ENCODE data around the gene RPL13A. TPM values are rescaled to one million over a fixed set of nuclear protein-coding genes. Genes with fewer than 3 reads are reported as not detected.

The RPL13A gene
- total RNA-seq, 1 donor from 2014 or later, result 2,053 TPM

DNA sequence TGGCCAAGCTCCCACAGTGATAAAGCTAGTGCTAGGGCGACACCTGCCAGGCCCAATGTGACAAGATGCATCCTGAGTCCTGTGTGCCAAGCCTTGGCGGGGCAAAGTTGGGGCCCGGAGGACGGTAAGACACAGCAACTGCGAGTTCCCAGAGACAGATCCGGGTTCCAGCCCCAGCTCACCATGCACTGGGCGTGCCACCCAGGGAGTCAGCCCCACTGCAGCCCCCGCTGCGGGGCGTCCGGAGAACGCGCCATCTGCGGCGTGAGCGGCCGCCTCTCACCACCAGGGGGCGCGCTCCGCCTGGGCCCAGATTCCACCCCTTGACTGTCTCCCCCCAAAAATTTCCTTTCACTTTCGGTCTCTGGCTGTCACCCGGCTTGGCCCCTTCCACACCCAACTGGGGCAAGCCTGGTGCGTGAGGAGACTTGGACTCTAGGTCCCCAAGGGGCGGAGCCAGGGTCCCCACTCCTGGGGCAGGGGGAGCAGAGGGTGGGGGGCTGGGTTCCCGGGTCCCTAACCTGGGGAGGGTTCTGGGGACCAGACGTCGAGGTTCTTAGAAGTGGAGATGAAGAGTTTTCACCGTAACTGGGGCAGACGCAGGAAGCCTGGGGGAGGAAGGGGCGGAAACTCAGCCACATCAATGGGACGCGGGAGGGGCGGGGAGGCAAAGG is 13.4 kb upstream of the RPL13A start, which contains the start of gene FLT3LG:
Gene FLT3LG, plus strand, starts transcription at position 348 of the 674 bp plus-strand sequence. CDS start 425 bp downstream, outside the sequence.
- TF ChIP-seq, protein P1, sequence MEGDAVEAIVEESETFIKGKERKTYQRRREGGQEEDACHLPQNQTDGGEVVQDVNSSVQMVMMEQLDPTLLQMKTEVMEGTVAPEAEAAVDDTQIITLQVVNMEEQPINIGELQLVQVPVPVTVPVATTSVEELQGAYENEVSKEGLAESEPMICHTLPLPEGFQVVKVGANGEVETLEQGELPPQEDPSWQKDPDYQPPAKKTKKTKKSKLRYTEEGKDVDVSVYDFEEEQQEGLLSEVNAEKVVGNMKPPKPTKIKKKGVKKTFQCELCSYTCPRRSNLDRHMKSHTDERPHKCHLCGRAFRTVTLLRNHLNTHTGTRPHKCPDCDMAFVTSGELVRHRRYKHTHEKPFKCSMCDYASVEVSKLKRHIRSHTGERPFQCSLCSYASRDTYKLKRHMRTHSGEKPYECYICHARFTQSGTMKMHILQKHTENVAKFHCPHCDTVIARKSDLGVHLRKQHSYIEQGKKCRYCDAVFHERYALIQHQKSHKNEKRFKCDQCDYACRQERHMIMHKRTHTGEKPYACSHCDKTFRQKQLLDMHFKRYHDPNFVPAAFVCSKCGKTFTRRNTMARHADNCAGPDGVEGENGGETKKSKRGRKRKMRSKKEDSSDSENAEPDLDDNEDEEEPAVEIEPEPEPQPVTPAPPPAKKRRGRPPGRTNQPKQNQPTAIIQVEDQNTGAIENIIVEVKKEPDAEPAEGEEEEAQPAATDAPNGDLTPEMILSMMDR (IDR thresholded peaks at IDR 0.05), result peak; percentile 98
- TF ChIP-seq EZH2 (IDR thresholded peaks at IDR 0.05), result no peak
- TF ChIP-seq EZH2phosphoT487 (IDR thresholded peaks at IDR 0.05), result no peak
- Histone ChIP-seq H3K36me3 (no peaks in the 10 kb centered on the region), H3K27ac (no peak within 1 kb of the TSS), H3K4me3 (peak within 1 kb of the TSS; percentile 39), H3F3A (ENCODE audit: low read depth) (peaks cover 36% of the 10 kb centered on the region), H2AFZ (replicated peaks) (peak within 1 kb of the TSS; percentile 87), H3K4me2 (peak within 1 kb of the TSS; percentile 67), H3K79me2 (ENCODE audit: low read depth) (no peaks in the 10 kb centered on the region), H4K20me1 (ENCODE audit: low read depth) (no peaks in the 10 kb centered on the region), H3K9me3 (ENCODE audit: low read depth) (no peaks in the 10 kb centered on the region), H3K27me3 (peaks cover 14% of the 10 kb centered on the region), H3K4me1 (peaks cover 10% of the 10 kb centered on the region), H3K9ac (no peak within 1 kb of the TSS)
- Mint-ChIP-seq H3K36me3 (peaks cover 4% of the 10 kb centered on the region), H3K4me1 (peaks cover 10% of the 10 kb centered on the region), H3K4me3 (peak within 1 kb of the TSS; percentile 52), H3K27ac (no peak within 1 kb of the TSS), H3K27me3 (ENCODE audit: insufficient read depth, low read depth) (peaks cover 9% of the 10 kb centered on the region), H3K9me3 (no peaks in the 10 kb centered on the region)
- peak; percentile 69 for DNase-seq (ENCODE audit: low spot score)

DNA sequence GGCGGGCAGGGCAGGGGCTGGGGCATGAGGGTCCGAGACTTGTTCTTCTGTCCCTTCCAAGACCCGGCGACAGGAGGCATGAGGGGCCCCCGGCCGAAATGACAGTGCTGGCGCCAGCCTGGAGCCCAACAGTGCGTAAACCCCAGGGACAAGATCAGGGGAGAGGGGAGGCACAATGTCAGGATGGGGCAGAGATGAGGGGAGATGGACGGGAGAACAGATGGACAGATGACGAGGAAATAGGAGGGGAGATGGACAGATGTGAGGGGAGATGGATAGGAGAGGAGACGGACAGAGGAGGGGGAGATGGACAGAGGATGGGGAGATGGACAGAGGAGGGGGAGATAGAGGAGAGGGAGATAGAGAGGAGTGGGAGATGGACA is 12.9 kb upstream of the RPL13A start:
- peaks cover 7% of the 10 kb centered on the region for H3K4me1 ChIP-seq
- no peak overlapping the region for H3K27ac Mint-ChIP-seq
- peaks cover 2% of the 10 kb centered on the region for H3K36me3 Mint-ChIP-seq
- H3K36me3 ChIP-seq, result no peaks in the 10 kb centered on the region
- H3K4me3 ChIP-seq, result peak overlapping the region; percentile 39
- no peaks in the 10 kb centered on the region for H3K9me3 Mint-ChIP-seq
- H3K27me3 Mint-ChIP-seq (ENCODE audit: insufficient read depth, low read depth), result peaks cover 8% of the 10 kb centered on the region
- H3K9me3 ChIP-seq (ENCODE audit: low read depth), result no peaks in the 10 kb centered on the region
- peaks cover 14% of the 10 kb centered on the region for H3K27me3 ChIP-seq
- TF ChIP-seq, protein P1 (IDR thresholded peaks at IDR 0.05), result no peak
- no peak for TF ChIP-seq EZH2phosphoT487 (IDR thresholded peaks at IDR 0.05)
- no peak for TF ChIP-seq EZH2 (IDR thresholded peaks at IDR 0.05)
- no peak overlapping the region for H3K9ac ChIP-seq
- H3K79me2 ChIP-seq (ENCODE audit: low read depth), result no peaks in the 10 kb centered on the region
- no peak for DNase-seq (ENCODE audit: low spot score)
- H3K4me3 Mint-ChIP-seq, result no peak overlapping the region
- H3F3A ChIP-seq (ENCODE audit: low read depth), result peaks cover 32% of the 10 kb centered on the region
- H3K4me1 Mint-ChIP-seq, result peaks cover 8% of the 10 kb centered on the region
- H3K27ac ChIP-seq, result no peak overlapping the region
- no peaks in the 10 kb centered on the region for H4K20me1 ChIP-seq (ENCODE audit: low read depth)
- H3K4me2 ChIP-seq, result peak overlapping the region; percentile 67
- H2AFZ ChIP-seq (replicated peaks), result peak overlapping the region; percentile 87

DNA sequence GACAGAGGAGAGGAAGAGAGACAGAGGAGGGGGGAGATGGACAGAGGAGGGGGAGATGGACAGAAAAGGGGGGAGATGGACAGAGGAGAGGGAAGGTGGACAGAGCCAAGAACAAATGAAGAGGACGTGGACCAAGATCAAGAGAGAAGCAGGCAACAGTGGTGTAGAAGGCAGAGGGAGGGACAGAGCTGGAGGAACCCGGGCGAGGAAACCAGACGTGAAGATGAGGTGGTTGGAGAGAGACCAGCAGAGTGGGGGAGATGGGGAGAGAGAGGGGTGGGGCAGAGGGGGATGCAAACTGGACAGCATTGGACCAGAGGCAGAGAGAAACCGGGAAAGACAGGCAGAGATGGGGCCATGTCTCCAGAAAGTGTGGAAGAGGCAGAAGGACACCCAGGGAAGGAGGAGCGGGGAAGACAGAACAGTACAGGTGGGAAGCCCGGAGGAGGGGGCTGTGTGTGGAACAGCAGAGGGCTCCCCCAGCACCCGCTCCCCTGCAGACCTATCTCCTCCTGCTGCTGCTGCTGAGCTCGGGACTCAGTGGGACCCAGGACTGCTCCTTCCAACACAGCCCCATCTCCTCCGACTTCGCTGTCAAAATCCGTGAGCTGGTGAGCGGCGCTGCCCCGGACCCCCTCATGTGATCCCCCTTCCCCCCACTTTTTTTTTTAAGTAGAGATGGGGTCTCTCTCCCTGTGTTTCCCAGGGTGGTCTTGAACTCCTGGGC is 12.1 kb upstream of the RPL13A start:
- Mint-ChIP-seq H3K4me3 (peak overlapping the region; percentile 72), H3K4me1 (peaks cover 8% of the 10 kb centered on the region), H3K27me3 (ENCODE audit: insufficient read depth, low read depth) (peaks cover 8% of the 10 kb centered on the region), H3K36me3 (peaks cover 2% of the 10 kb centered on the region), H3K9me3 (no peaks in the 10 kb centered on the region), H3K27ac (no peak overlapping the region)
- no peak overlapping the region for H3K9ac ChIP-seq
- H3K4me3 ChIP-seq, result no peak overlapping the region
- no peak overlapping the region for H3K27ac ChIP-seq
- no peaks in the 10 kb centered on the region for H3K79me2 ChIP-seq (ENCODE audit: low read depth)
- H4K20me1 ChIP-seq (ENCODE audit: low read depth), result no peaks in the 10 kb centered on the region
- H3K27me3 ChIP-seq, result peaks cover 14% of the 10 kb centered on the region
- TF ChIP-seq, protein P1 (IDR thresholded peaks at IDR 0.05), result no peak
- TF ChIP-seq EZH2 (IDR thresholded peaks at IDR 0.05), result no peak
- no peak for TF ChIP-seq EZH2phosphoT487 (IDR thresholded peaks at IDR 0.05)
- peaks cover 30% of the 10 kb centered on the region for H3F3A ChIP-seq (ENCODE audit: low read depth)
- H3K4me1 ChIP-seq, result peaks cover 7% of the 10 kb centered on the region
- H2AFZ ChIP-seq (replicated peaks), result no peak overlapping the region
- no peak for DNase-seq (ENCODE audit: low spot score)
- peak overlapping the region; percentile 36 for H3K4me2 ChIP-seq
- H3K9me3 ChIP-seq (ENCODE audit: low read depth), result no peaks in the 10 kb centered on the region
- H3K36me3 ChIP-seq, result no peaks in the 10 kb centered on the region
